HepG2 (cell line): ENCODE measurements around the gene CNNM2. TPM values are rescaled to one million over a fixed set of nuclear protein-coding genes. Genes with fewer than 3 reads are reported as not detected.

Experiments
- ATAC-seq: fragments of 200-7000 bp; cut with Tn5 transposase; 3 replicates; pipeline ENCODE4 v1.9.1; 2020; ENCODE audit warnings: mild to moderate bottlenecking, moderate library complexity
- BruUV-seq: library from RNA; stranded (reverse); fragments of 400-500 nt; replicated peaks from 2 replicates; lab custom pipeline; 2021; lab: Mats Ljungman, UMichigan
- CTCF ChIA-PET: fragments of 300-600 bp; formaldehyde crosslinking; extraction: SDS; loops from one replicate; lab custom pipeline; 2021; ENCODE audit warnings: low total read pairs, inconsistent platforms, low intra/inter-chr PET ratio; lab: Yijun Ruan, JAX
- POLR2A ChIA-PET: fragments of 350-600 bp; sonication (Branson Sonifier 250); formaldehyde crosslinking; loops from one replicate; lab custom pipeline; 2020; ENCODE audit warnings: antibody characterized with exemption, inconsistent platforms; lab: Yijun Ruan, JAX
- DNase-seq: peaks from one replicate; pipeline ENCODE4 v3.0.0-alpha.2; 2015; ENCODE audit warnings: low spot score
- FAIRE-seq: peaks from 3 replicates; lab custom pipeline; 2011; peaks lifted over from hg19 to GRCh38; lab: Jason Lieb, UNC
- H2AFZ ChIP-seq: one replicate; pipeline ENCODE4 v1.6.1; 2011; ENCODE audit warnings: low read length, inconsistent platforms
- H3K27ac ChIP-seq: fragments of 300-600 bp; 3 replicates; pipeline ENCODE4 v1.8.0; 2011; ENCODE audit warnings: mixed run types, mild to moderate bottlenecking, mixed read lengths, low read length, inconsistent platforms; ENCODE audit not compliant: insufficient read depth; ENCODE audit errors: extremely low read length
- H3K27me3 ChIP-seq, 2 experiments: fragments of 200-600 bp in 1 of 2; 2 replicates in 1 of 2; 3 replicates in 1 of 2; pipeline versions ENCODE4 v1.6.0 to v1.8.0; 2011; ENCODE audit warnings: low read length in 2 of 2, mild to moderate bottlenecking in 2 of 2, moderate library complexity in 2 of 2, inconsistent platforms in 1 of 2; ENCODE audit not compliant: insufficient read depth in 2 of 2, control insufficient read depth in 1 of 2
- H3K36me3 ChIP-seq, 2 experiments: fragments of 200-600 bp in 1 of 2; replicated peaks in 1 of 2; 2 replicates in 1 of 2; 3 replicates in 1 of 2; pipeline versions ENCODE4 v1.5.1 to v1.8.0; 2011; ENCODE audit warnings: low read length in 2 of 2, inconsistent platforms in 1 of 2; ENCODE audit not compliant: insufficient read depth in 2 of 2, control insufficient read depth in 1 of 2
- H3K4me1 ChIP-seq: 2 replicates; pipeline ENCODE4 v1.5.1; 2012; ENCODE audit warnings: low read length, inconsistent platforms; ENCODE audit not compliant: insufficient read depth
- H3K4me2 ChIP-seq: 2 replicates; pipeline ENCODE4 v1.6.0; 2011; ENCODE audit warnings: low read depth, low read length, inconsistent platforms
- H3K4me3 ChIP-seq, 3 experiments: fragments of 200-600 bp in 1 of 3; sonication (generic), shearing (Covaris generic) in 1 of 3; replicated peaks in 1 of 3; 2 replicates each; pipeline ENCODE4 v1.5.1; 2011 to 2016; ENCODE audit warnings: low read length in 3 of 3, inconsistent platforms in 2 of 3, low read depth in 2 of 3, mild to moderate bottlenecking in 2 of 3, control low read depth in 1 of 3, mixed read lengths in 1 of 3; ENCODE audit not compliant: insufficient read depth in 1 of 3
- H3K79me2 ChIP-seq: one replicate; pipeline ENCODE4 v1.6.1; 2011; ENCODE audit warnings: low read length, inconsistent platforms; ENCODE audit not compliant: insufficient read depth
- H3K9ac ChIP-seq: 2 replicates; pipeline ENCODE4 v1.6.0; 2011; ENCODE audit warnings: mild to moderate bottlenecking, low read depth, low read length, inconsistent platforms; ENCODE audit not compliant: insufficient read depth
- H3K9me3 ChIP-seq: 2 replicates; pipeline ENCODE4 v1.5.1; 2012; ENCODE audit warnings: mild to moderate bottlenecking, low read length
- H4K20me1 ChIP-seq: 2 replicates; pipeline ENCODE4 v1.6.0; 2011; ENCODE audit warnings: inconsistent platforms, mild to moderate bottlenecking, low read length, moderate library complexity; ENCODE audit not compliant: insufficient read depth
- NPAS2 ChIP-seq: sonication (generic); formaldehyde crosslinking; IDR thresholded peaks from 2 replicates; pipeline ENCODE4 v1.8.0; 2022; ENCODE audit warnings: mild to moderate bottlenecking, missing genetic modification reagents, borderline replicate concordance
- PHF5A ChIP-seq: IDR thresholded peaks from one replicate; pipeline ENCODE4 v1.6.1; 2018; ENCODE audit warnings: low read depth, missing genetic modification reagents; ENCODE audit not compliant: unreplicated experiment
- SP140L ChIP-seq: sonication (generic); formaldehyde crosslinking; IDR thresholded peaks from 2 replicates; pipeline ENCODE4 v1.4.0; 2020; ENCODE audit warnings: missing genetic modification reagents, borderline replicate concordance
- ZMYM4 ChIP-seq: sonication (generic); formaldehyde crosslinking; IDR thresholded peaks from 2 replicates; pipeline ENCODE4 v1.8.1; 2023; ENCODE audit warnings: mild to moderate bottlenecking, missing genetic modification reagents
- ZNF770 ChIP-seq: sonication (generic); formaldehyde crosslinking; IDR thresholded peaks from 2 replicates; pipeline ENCODE4 v1.5.0; 2020; ENCODE audit warnings: mild to moderate bottlenecking, missing genetic modification reagents
- ZSCAN12 ChIP-seq: sonication (generic); formaldehyde crosslinking; IDR thresholded peaks from 2 replicates; pipeline ENCODE4 v1.9.0; 2021; ENCODE audit warnings: mild to moderate bottlenecking, missing genetic modification reagents
- WGBS: methylation state at CpG from one replicate; pipeline ENCODE4 v1.1.6; 2017; ENCODE audit warnings: low lambda C conversion rate; 5-methylcytosine and 5-hydroxymethylcytosine counted together
- in situ Hi-C: cut with HindIII; loops from 2 replicates; pipeline ENCODE4 v1.10.0; 2017; ENCODE audit warnings: low pct_unique_long_range_greater_than_20kb; ENCODE audit not compliant: extremely low pct_ligation_motif_present
- intact Hi-C: fragments of 100-400 bp; cut with micrococcal nuclease; formaldehyde crosslinking; loops from one replicate; pipeline ENCODE4 v1.10.0; 2022; ENCODE audit not compliant: unreplicated experiment
- polyA plus RNA-seq, 8 experiments: library from polyadenylated mRNA; depleted of rRNA in 3 of 8; stranded (reverse) in 7 of 8; unstranded in 1 of 8; fragments of >200 nt; fragmentation: Illumina TruSeq in 4 of 8; extraction: Trizol in 4 of 8; gene quantifications; 2 replicates each; pipeline versions ENCODE4 v1.2.1 to v1.2.3, GENCODE V29; 2011 to 2016; ENCODE audit warnings: low read depth in 4 of 8, missing spikeins in 1 of 8, mixed read lengths in 1 of 8; ENCODE audit not compliant: insufficient read depth in 1 of 8
- total RNA-seq, 5 experiments: library from RNA; depleted of rRNA; stranded (reverse); fragments of >200 nt; fragmentation: Illumina TruSeq; extraction: Trizol; gene quantifications; 2 replicates each; pipeline ENCODE4 v1.2.3, GENCODE V29; 2016; ENCODE audit warnings: low read depth in 1 of 5
- TF ChIP-seq, protein P1 (sequence below): sonication (generic); formaldehyde crosslinking; IDR thresholded peaks from 2 replicates; pipeline ENCODE4 v1.4.0; 2020; ENCODE audit warnings: mild to moderate bottlenecking, missing genetic modification reagents

The CNNM2 gene
- total and polyA plus RNA-seq, 2 of the 13 experiments (the other 11 are each of a cell fraction or from before 2014, with no cell fraction given), result 7.1 to 9.0 TPM

DNA sequence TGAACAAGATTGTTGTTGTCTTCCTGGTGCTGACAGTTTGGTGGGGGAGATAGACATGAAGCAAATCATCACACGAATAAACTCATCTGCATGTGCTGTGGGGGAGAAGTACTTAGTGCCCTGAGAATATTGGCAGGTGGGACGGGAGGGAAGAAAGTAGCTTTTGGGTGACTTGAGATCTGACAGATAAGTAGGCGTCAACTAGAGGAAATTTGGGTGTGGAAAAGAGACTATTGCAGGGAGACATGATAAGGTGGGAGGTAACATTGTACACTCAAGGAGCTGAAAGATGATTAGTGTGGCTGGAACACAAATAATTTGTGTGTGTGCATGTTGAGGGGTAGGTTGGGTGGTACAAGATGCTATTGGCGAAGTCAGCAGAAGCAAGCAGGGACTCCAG lies 30.1 kb downstream of the CNNM2 start (continued):
- TF ChIP-seq, protein P1, sequence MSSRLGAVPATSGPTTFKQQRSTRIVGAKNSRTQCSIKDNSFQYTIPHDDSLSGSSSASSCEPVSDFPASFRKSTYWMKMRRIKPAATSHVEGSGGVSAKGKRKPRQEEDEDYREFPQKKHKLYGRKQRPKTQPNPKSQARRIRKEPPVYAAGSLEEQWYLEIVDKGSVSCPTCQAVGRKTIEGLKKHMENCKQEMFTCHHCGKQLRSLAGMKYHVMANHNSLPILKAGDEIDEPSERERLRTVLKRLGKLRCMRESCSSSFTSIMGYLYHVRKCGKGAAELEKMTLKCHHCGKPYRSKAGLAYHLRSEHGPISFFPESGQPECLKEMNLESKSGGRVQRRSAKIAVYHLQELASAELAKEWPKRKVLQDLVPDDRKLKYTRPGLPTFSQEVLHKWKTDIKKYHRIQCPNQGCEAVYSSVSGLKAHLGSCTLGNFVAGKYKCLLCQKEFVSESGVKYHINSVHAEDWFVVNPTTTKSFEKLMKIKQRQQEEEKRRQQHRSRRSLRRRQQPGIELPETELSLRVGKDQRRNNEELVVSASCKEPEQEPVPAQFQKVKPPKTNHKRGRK (CRISPR knock-in tag), result no peak
- no peak for TF ChIP-seq PHF5A (CRISPR knock-in tag)
- no peak for TF ChIP-seq ZSCAN12
- no peak for TF ChIP-seq NPAS2 (CRISPR knock-in tag)
- no peak for TF ChIP-seq ZNF770 (CRISPR knock-in tag)
- TF ChIP-seq ZMYM4 (CRISPR knock-in tag), result no peak
- TF ChIP-seq, all 625 proteins: peak for 0

DNA sequence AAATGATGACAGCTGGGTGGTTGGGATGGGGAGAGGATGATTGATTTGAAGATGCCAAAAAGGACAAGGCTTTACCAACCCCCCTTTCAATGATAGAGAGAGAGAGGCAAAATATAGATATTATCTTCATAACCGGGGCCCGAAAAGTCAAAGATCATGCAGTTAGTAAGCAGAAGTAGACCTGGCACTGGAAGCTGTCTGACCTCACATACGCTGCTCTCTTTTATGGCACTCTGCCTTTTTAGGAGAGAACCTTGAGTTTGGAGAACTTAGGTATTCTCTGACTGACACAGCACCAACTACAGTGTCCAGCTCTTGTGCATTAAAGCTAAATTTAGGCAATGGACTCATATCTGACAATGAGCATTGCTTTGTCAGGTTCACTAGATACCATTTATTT lies 30.7 kb downstream of the CNNM2 start:
- Histone ChIP-seq H3K4me1 (peaks cover 26% of the 10 kb centered on the region), H3K9ac (no peak overlapping the region), H3K4me3 (no peak overlapping the region), H2AFZ (no peak overlapping the region), H3K27me3 (no peaks in the 10 kb centered on the region), H3K9me3 (no peaks in the 10 kb centered on the region), H3K27ac (no peak overlapping the region), H3K79me2 (peaks cover 8% of the 10 kb centered on the region), H3K36me3 (no peaks in the 10 kb centered on the region; a peak in 1 of 5 replicates), H4K20me1 (no peaks in the 10 kb centered on the region), H3K4me2 (no peak overlapping the region)
- FAIRE-seq, result no peak
- TF ChIP-seq SP140L (CRISPR knock-in tag), result no peak
- ChIA-PET CTCF (no interaction called here), POLR2A (no interaction called here)
- intact Hi-C loops (no loop called here), in situ Hi-C loops (no loop called here)
- no peak for ATAC-seq
- DNase-seq, result no peak
- no TSS peak for BruUV-seq
- WGBS, result 97% methylated on average over 3 of the region's 3 CpGs
